ENCODE measurements around the gene RASL12.

GRCh38 chr15:65038836-65039235, 29.0 kb downstream of the RASL12 start:
- no peak for TF ChIP-seq POLR2A (IDR thresholded peaks at IDR 0.05; ENCODE audit: low read length)
- no peak for TF ChIP-seq HOXB5 (CRISPR knock-in tag; IDR thresholded peaks at IDR 0.05)
- no peak for TF ChIP-seq FOSB (CRISPR knock-in tag; IDR thresholded peaks at IDR 0.05)
- TF ChIP-seq GATA3 (IDR thresholded peaks at IDR 0.05; ENCODE audit: borderline replicate concordance), result no peak
- no peak for TF ChIP-seq KDM1A (IDR thresholded peaks at IDR 0.05; ENCODE audit: low read depth)
- no peak for TF ChIP-seq JUNB (IDR thresholded peaks at IDR 0.05)
- no peak for TF ChIP-seq CHD2 (IDR thresholded peaks at IDR 0.05; ENCODE audit: low read length, partially characterized antibody)
- no peak for TF ChIP-seq ATOH8 (CRISPR knock-in tag; IDR thresholded peaks at IDR 0.05; ENCODE audit: low read depth)
- no peak for TF ChIP-seq HOXA7 (CRISPR knock-in tag; IDR thresholded peaks at IDR 0.05)
- no peak for TF ChIP-seq USF2 (IDR thresholded peaks at IDR 0.05)
